K562 (cell line): ENCODE results near the gene KIAA0319L.
"Not testable (repeated sequence)": the region's sequence is repeated elsewhere in the genome, so short reads cannot be mapped to it uniquely, and the experiment has no call there.

Experiments used
- CTCF ChIP-seq, 3 experiments: IDR thresholded peaks in 2 of 3; conservative IDR thresholded peaks in 1 of 3; 2 replicates each; pipeline ENCODE4 v1.5.1; 2011 to 2012; ENCODE audit warnings: low read length in 3 of 3, mild to moderate bottlenecking in 3 of 3, control low read depth in 2 of 3, improper control_type of control experiment in 1 of 3, inconsistent platforms in 1 of 3, low read depth in 1 of 3, mixed read lengths in 1 of 3, moderate library complexity in 1 of 3; ENCODE audit not compliant: insufficient read depth in 2 of 3
- HINFP ChIP-seq: fragments of 450-650 bp; conservative IDR thresholded peaks from 2 replicates; pipeline ENCODE4 v1.6.1; 2016; ENCODE audit warnings: missing genetic modification characterization, low read depth, mild to moderate bottlenecking, control low read depth, missing compliant biosample characterization
- PHF21A ChIP-seq: fragments of 450-650 bp; IDR thresholded peaks from 2 replicates; pipeline ENCODE4 v1.6.1; 2017; ENCODE audit warnings: low read depth, borderline replicate concordance
- ZNF436 ChIP-seq: fragments of 250-450, 450-650 bp; sonication (Bioruptor Pico); formaldehyde crosslinking; IDR thresholded peaks from 2 replicates; pipeline ENCODE4 v1.7.0; 2020; ENCODE audit warnings: mild to moderate bottlenecking

- not testable (repeated sequence) for TF ChIP-seq CTCF (IDR thresholded peaks at IDR 0.05 in 2 of 3, conservative IDR thresholded peaks at IDR 0.05 in 1 of 3; ENCODE audit: insufficient read depth in 2 of 3, low read depth in 1 of 3, low read length in 3 of 3); ZNF436; HINFP (tag); PHF21A
These were observed 84.0 kb downstream of the KIAA0319L start for GRCh38 chr1:35473216-35473615.
